Fibroblast of skin of abdomen (primary cell): ENCODE data around the gene KMT5C.

Experiments
- DNase-seq: peaks from one replicate; pipeline ENCODE4 v3.0.0-alpha.2; 2013

The KMT5C gene

GRCh38 chr19:55386493-55386971 is 46.9 kb downstream of the KMT5C start:
- DNase-seq = no peak

DNA sequence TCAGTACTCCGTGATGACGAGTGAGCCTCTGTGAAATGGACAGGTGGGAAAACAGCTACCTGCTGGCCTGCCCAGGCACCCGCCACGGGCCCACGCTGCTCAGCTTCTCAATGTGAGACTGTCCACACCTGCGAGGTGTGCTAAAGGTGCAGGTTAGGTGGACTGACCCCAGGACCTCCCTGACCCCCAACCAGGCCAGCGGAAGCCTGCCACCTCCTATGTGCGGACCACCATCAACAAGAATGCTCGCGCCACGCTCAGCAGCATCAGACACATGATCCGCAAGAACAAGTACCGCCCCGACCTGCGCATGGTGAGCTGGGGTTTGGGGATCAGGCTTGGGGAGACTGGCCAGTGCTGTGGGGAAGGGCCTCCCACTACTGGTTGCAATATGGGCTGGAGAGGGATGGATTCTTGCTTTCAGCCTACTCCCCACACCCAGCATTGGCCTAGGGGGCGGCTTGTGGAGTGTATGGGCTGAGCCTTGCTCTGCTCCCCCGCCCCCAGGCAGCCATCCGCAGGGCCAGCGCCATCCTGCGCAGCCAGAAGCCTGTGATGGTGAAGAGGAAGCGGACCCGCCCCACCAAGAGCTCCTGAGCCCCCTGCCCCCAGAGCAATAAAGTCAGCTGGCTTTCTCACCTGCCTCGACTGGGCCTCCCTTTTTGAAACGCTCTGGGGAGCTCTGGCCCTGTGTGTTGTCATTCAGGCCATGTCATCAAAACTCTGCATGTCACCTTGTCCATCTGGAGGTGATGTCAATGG is 48.2 kb downstream of the KMT5C start:
- DNase-seq = no peak

DNA sequence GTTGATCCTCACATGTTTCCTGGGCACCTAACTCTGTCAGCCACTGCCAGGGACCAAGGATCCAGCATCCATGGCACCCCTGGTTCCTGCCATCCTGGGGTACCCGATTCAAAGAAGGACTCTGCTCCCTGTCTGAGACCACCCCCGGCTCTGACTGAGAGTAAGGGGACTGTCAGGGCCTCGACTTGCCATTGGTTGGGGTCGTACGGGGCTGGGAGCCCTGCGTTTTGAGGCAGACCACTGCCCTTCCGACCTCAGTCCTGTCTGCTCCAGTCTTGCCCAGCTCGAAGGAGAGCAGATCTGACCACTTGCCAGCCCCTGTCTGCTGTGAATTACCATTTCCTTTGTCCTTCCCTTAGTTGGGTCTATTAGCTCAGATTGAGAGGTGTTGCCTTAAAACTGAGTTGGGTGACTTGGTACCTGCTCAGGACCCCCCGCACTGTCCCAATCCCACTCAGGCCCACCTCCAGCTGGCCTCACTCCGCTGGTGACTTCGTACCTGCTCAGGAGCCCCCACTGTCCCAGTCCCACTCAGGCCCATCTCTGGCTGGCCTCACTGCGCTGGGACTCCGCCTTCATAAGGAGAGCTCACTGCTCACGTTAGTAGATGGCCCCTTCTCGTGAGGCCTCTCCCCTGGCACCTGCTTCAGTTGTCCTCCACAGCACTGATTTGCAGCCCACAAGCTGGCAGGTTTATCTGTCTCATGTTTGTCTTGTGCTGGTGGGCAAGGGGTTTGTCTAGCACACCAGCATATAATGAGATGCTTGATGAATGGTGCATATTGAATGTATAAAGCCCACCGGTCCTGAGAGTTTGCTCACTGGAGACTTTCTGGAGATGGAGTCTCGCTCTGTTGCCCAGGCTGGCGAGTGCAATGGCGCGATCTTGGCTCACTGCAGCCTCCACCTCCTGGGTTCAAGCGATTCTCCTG is 50.0 kb downstream of the KMT5C start:
- no peak for DNase-seq

- no peak for DNase-seq
These were observed 50.8 kb downstream of the KMT5C start for GRCh38 chr19:55390461-55390880.

DNA sequence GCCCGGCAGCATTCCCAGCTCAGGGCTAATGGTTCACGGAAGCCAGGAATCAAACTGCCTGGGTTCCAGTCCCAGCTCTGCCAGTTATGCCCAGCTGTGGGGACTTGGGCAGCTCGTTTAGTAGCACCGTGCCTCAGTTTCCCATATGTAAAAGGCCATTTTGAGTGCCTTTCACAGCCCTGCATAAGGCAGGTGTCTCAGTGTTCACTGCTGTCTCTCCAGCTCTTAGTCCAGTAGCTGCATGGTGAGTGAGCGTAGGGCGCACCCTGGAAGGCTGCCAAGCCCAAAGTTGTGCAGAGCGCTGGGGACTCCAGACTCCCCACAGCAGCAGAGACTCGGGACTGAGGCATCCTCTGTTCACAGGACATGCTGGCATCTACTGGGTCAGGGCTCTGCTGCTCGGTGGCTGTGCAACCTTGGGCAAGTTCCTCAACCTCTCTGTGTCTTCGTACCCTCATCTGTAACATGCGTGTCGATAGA is 51.6 kb downstream of the KMT5C start:
- DNase-seq = no peak

DNA sequence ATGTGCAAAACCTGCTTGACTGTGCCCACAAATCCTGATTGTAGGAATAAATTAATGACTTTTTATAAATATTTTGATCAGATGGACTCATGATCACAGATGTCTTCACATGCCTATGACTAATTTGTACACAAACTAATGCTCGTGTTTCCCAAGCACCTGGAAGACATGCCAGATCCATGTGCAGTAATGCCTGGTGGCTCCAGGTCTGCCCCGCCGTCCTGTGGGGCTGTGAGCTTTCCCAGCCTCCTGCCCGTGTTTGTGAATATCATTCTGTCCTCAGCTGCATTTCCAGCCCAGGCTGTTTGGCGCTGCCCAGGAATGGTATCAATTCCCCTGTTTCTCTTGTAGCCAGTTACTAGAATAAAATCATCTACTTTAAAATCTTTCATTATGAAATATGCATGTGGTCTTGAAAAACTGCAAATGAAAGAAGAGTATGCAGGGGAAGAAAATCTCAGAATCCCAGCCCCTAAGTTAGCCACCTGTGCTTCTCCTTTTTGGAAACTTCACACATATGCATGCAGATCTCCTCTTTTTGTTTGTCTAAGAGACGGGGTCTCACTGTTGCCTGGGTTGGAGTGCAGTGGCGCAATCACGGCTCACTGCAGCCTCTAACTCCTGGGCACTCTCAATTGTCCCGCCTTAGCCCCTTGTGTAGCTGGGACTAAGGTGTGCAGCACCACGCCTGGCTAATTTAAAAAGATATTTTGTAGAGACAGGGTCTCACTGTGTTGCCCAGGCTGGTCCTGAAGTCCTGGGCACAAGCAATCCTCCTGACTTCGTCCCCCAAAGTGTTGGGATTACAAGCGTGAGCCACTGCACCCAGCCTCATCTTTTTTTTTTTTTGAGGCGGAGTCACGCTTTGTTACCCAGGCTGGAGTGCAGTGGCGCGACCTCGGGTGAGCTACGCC is 52.3 kb downstream of the KMT5C start:
- no peak for DNase-seq

DNA sequence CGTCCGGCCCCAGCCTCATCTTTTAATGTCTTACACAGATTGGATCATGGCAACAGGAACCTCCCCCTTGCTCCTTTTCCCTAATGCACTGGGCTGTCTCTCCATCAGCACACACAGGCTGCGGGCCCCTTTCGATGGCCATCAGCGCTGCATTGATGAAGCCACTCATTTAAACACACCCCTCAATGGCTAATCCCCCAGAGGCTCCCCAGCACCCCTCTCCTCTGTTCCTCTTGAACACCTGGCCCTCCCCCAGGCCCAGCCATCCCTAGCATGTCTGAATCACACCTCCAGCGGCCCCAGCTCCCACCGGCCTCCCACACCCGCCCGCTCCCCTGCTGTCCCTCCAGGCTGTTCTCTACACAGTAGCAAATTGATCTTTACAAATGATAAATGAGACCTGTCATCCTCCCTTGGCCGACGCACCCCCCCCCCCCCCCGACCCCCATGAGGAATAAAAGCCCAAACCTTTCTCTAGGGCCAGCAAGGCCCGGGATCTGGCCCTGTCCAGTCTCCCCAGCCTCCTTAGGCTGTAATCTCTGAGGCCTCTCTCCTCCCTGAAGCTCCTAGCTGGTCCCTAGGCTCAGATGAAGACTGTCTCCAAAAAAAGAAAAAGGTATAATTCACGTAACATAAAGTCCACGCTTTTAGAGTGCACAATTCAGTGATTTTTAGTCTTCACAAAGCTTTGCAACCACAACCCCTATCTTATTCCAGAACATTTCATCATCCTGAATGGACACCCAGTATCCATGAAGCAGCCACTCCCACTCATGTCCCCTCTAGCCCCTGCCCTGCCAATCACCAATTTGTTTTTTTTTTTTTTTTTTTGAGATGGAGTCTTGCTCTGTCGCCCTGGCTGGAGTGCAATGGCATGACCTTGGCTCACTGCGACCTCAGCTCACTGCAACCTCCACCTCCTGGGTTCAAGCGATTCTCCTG is 53.4 kb downstream of the KMT5C start:
- DNase-seq = no peak
